A549 (cell line): ENCODE results near the gene KCNG3.

ENCODE experiments used
- BHLHE40 ChIP-seq: IDR thresholded peaks from 2 replicates; pipeline ENCODE4 v1.6.1; 2012; ENCODE audit warnings: low read depth, low read length, inconsistent platforms
- CEBPB ChIP-seq, 2 experiments: fragments of >200 bp in 1 of 2; sonication (Bioruptor Twin) in 1 of 2; formaldehyde crosslinking in 1 of 2; IDR thresholded peaks; 2 replicates each; pipeline ENCODE4 v1.6.1; 2012 to 2016
- CTCF ChIP-seq: fragments of >200 bp; sonication (Bioruptor Twin); formaldehyde crosslinking; IDR thresholded peaks from 3 replicates; pipeline ENCODE4 v1.5.1; 2016
- EP300 ChIP-seq, 2 experiments: fragments of >200 bp; sonication (Bioruptor Twin); formaldehyde crosslinking; IDR thresholded peaks; 2 replicates in 1 of 2; 3 replicates in 1 of 2; pipeline ENCODE4 v1.6.1; 2016 to 2017
- JUN ChIP-seq, 2 experiments: fragments of >200 bp; sonication (Bioruptor Twin); formaldehyde crosslinking; IDR thresholded peaks; 2 replicates in 1 of 2; 3 replicates in 1 of 2; pipeline ENCODE4 v1.6.1; 2016 to 2017
- MAZ ChIP-seq: fragments of 150-350 bp; IDR thresholded peaks from 2 replicates; pipeline ENCODE4 v1.6.1; 2014; ENCODE audit warnings: antibody characterized with exemption, low read depth, low read length, borderline replicate concordance
- POLR2A ChIP-seq: IDR thresholded peaks from 2 replicates; pipeline ENCODE4 v1.6.1; 2012; ENCODE audit warnings: mild to moderate bottlenecking, low read length
- TF ChIP-seq, protein P1 (sequence below): fragments of 200-600 bp; sonication (generic); IDR thresholded peaks from 2 replicates; pipeline ENCODE4 v1.6.1; 2016; ENCODE audit warnings: antibody characterized with exemption, mild to moderate bottlenecking, moderate library complexity

GRCh38 chr2:42503291-42503690 is 9.5 kb upstream of the KCNG3 start:
- TF ChIP-seq EP300 (IDR thresholded peaks at IDR 0.05) = no peak
- TF ChIP-seq CTCF = no peak
- no peak for TF ChIP-seq JUN (IDR thresholded peaks at IDR 0.05)
- no peak for TF ChIP-seq POLR2A
- TF ChIP-seq BHLHE40 = no peak
- no peak for TF ChIP-seq CEBPB (IDR thresholded peaks at IDR 0.05)
- TF ChIP-seq MAZ = no peak
- TF ChIP-seq, protein P1, sequence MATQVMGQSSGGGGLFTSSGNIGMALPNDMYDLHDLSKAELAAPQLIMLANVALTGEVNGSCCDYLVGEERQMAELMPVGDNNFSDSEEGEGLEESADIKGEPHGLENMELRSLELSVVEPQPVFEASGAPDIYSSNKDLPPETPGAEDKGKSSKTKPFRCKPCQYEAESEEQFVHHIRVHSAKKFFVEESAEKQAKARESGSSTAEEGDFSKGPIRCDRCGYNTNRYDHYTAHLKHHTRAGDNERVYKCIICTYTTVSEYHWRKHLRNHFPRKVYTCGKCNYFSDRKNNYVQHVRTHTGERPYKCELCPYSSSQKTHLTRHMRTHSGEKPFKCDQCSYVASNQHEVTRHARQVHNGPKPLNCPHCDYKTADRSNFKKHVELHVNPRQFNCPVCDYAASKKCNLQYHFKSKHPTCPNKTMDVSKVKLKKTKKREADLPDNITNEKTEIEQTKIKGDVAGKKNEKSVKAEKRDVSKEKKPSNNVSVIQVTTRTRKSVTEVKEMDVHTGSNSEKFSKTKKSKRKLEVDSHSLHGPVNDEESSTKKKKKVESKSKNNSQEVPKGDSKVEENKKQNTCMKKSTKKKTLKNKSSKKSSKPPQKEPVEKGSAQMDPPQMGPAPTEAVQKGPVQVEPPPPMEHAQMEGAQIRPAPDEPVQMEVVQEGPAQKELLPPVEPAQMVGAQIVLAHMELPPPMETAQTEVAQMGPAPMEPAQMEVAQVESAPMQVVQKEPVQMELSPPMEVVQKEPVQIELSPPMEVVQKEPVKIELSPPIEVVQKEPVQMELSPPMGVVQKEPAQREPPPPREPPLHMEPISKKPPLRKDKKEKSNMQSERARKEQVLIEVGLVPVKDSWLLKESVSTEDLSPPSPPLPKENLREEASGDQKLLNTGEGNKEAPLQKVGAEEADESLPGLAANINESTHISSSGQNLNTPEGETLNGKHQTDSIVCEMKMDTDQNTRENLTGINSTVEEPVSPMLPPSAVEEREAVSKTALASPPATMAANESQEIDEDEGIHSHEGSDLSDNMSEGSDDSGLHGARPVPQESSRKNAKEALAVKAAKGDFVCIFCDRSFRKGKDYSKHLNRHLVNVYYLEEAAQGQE = no peak
